Stimulated activated CD4-positive, alpha-beta T cell treated with anti-CD3 and anti-CD28 coated beads, Interleukin-2, amount 100 ng/mL, for 48 hours (primary cell): ENCODE data around the gene MTHFS.
"Not testable (repeated sequence)": the region's sequence is repeated elsewhere in the genome, so short reads cannot be mapped to it uniquely, and the experiment has no call there.

Experiments used
- DNase-seq, 2 donors: peaks; one replicate each; pipeline ENCODE4 v3.0.0-alpha.2; 2020

MTHFS gene

GRCh38 chr15:79915776-79916501 lies 19.1 kb upstream of the MTHFS start:
- DNase-seq, result not testable (repeated sequence)

DNA sequence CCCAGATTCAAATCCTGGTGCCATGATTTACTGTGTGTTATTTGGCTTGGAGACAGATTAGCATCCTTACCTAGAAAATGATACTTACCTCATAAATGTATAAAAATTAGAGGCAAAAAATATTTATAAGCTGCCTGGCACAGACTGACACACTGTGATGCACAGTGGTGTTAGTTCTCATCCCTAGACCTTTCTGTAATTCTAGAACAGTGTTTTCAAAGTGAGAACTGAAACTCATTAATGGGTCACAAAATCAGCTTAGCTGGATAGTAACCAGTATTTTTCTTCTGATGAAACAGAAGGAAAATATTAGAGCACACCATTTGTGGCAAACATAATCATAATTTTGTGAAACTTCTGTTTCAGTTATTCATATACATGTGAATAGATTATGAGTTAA lies 17.9 kb upstream of the MTHFS start:
- no peak for DNase-seq

- not testable (repeated sequence) for DNase-seq
These were observed 12.9 kb upstream of the MTHFS start for GRCh38 chr15:79909556-79910335.

- DNase-seq, result no peak
These were observed 7.5 kb upstream of the MTHFS start for GRCh38 chr15:79904271-79904670.

DNA sequence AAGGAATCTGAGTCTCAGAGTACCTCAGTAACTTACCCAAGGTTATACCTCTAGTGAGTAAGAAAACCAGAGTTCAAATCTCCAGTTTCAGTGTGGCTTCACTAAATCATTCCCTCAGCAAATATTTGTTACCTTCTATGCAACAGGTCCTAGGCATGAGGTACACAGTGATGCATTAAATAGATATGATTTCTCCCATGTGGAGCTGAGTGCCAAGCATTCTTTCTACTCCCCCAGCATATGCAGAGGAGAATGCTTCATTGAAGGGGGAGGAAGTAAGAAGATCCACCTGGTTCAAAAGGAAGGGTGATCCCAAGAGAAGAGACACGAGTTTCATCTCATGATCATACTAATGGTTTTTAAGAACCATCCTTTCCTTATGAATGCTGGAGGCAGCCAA lies 6.8 kb upstream of the MTHFS start:
- no peak for DNase-seq

DNA sequence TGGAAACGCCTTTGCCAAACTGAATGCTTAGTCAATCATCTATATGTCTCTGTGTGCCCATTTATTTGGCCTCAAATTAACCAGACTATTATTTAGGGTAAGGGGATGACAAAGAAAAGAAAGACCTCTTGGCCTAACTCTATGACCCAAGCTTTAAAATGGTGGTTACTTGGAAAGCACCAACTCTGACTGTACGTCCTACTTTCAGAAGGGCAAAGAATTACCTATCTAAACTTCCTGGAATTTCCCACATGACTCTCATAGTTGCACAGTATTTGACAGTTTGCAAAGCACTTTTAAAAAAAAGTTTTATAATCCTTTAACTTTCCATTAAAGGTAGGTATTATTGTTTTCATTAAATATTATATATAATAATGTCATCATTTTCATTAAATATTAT lies 6.3 kb upstream of the MTHFS start:
- no peak for DNase-seq

DNA sequence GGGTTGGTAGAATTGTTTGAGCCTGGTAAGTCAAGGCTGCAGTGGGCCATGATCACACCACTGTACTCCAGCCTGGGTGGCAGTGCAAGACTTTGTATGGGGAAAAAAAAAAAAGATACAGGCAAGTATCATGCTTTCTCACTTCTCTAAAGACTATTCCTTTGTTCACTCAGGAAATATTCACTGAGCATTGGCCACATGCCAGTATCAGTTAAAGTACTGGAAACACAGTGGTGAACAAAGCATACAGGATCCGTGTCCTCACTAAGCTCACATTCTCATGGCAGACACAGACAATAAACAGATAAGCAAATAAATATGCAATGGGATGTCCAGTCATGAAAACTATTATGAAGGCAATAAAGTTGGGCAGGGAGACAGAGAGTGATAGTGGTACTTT lies 5.1 kb upstream of the MTHFS start:
- no peak for DNase-seq

- not testable (repeated sequence) for DNase-seq
These were observed 4.1 kb upstream of the MTHFS start for GRCh38 chr15:79900818-79901378.

DNA sequence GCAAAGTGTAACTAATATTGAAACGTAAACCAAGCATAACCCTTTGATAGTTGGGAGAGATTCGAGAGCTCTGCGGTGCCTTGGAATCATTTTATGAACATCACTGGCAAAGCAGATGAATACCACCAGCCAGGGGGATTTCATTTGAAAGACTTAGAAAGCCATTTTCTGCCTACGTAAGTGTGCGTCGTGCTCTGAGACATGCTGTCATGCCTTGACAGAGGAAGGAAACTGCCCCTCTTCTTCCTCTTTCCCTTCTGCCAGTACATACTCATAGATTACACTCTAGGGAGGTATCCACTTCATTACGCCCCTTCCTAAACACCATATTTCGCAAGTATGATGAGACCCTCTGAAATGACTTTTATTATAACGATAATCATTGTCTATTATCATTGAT lies 3.3 kb upstream of the MTHFS start:
- no peak for DNase-seq

DNA sequence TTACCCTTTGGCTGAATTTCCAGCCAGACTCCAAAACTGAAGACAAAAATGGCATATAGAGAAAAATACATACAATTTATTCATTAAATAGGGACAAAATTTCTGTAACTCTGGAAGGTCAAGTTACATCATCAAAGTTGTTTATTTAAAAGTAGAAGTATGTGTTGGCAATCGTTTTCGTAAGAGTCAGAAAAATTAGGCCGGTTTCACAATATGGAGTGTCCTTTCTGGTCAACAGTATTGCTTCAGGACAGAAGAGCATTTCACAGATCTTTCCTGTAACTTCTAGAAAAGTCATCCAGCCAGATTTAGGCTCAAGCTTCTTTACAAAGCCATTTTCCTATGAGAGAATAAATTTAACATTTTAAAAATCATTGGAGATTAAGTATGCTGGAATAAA lies 2.0 kb upstream of the MTHFS start:
- DNase-seq, result not testable (repeated sequence)

DNA sequence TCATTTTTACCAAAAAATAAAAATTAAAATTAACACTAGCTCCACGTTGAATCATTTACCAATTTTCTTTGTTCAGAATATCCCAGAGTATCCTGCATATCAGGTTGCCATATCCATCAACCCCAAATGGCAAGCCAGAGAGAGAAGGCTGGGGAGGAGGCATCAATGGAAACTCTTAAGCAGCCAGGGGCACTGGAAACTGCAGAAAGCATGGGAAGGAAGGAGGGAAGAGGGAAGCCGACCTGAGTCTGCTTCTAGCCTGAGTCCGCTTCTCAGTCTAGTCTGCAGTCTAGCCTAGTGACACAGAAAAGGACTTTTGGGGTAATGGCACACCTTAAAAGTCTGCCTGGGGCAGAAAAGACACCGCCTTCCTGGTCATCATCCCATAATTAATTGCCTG lies 1.6 kb upstream of the MTHFS start:
- no peak for DNase-seq

- DNase-seq, result peak in 1 of 2 donors; percentile 15
These were observed 893 bp upstream of the MTHFS start for GRCh38 chr15:79897701-79898113.

DNA sequence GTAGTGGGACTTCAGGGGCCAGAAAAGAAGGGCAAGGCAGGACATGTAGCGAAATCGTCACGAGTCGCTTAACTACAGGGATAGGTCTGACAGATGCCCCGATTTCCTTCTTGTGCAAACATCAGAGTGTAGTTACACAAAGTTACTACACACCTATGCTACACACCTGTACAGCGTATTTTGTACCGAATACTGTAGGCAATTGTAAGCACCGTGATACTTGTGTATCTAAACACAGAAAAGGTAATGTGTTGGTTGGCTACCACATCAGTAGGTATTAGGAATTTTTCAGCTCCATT lies 515 bp upstream of the MTHFS start:
- no peak for DNase-seq

GRCh38 chr15:79896131-79896633 lies 632 bp downstream of the MTHFS start:
- no peak for DNase-seq

- DNase-seq, result no peak
These were observed 9.5 kb downstream of the MTHFS start for GRCh38 chr15:79887054-79887930.

DNA sequence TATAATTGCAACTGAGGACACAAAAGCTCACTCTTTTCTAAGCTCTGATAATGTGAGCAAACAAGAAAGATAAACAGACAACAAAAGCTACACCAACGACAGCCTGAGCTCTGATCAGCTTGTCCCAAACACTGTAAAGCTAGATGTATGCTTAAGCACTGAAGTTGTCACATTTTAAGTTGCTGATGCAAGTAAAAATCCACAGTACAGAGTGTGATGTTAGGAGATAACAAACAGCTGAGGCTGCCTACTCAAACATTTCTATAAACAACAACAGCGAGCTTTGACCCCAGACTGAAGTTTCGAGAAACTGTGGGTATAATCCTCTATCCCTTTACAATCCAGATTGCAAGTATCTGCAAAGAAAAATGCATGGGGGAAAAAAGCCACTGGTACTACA lies 10.7 kb downstream of the MTHFS start:
- no peak for DNase-seq

DNA sequence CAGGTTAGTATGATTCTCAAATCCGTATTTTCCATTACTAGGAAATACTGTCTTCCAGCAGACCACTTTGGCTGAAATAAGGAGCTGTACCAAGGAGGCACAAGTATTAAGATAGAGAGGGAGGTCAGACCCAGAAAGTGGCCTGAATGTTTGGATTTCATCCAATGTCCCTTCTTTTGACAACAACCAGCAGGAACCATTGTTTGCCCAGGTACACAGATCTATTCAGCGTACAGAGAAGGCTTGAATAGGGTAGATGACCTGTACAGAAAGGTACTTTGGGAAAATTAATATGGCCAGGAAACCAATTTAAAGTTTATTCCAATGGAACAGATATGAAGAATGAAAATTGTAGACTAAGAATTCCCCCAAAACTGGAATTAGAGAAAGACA lies 12.6 kb downstream of the MTHFS start:
- no peak for DNase-seq

DNA sequence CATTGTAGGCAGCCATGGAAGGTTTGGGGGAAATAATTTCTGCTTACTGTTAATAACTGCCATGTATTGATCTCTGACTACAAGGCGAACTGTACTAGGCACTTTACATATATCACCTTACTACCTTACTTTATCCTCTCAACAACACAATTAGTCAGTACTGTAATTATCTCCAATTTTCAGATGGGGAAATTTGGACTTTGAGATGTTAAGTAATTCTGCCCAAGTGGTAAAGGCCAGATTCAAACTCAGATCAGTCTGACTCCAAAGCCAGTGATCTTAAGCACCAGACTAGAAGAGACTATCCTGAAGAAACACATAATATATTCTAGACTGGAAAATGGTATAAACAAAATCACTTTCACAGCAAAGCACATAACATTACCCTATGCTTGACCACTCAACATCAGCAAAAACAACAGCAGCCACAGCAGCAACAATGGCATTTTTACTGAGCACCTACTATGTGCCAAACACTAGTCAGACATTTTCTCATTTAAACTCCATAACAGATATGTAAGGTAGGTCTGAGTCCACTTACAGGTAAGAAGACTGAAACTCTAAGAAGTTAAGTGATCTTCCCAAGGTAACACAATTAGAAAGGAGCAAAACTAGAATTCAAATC lies 13.1 kb downstream of the MTHFS start:
- DNase-seq, result no peak

DNA sequence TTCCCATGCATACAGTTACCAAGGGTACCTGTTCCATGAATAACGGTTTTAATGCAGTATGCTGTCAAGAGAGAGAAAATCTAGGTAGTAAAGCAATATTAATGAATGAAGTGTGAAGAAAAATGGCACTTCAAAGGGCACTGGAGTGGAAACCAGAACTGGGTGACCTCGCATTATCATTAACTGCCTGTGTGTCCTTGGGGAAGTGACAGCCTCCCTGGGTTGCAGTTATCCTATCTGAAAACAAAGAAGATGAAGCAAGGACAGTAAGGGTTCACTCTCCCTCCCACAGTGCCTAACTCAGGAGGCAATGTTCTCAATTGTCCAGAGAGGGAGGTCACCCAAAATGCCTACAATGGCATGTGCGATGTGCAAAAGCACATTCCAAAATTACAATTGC lies 15.1 kb downstream of the MTHFS start:
- no peak for DNase-seq

DNA sequence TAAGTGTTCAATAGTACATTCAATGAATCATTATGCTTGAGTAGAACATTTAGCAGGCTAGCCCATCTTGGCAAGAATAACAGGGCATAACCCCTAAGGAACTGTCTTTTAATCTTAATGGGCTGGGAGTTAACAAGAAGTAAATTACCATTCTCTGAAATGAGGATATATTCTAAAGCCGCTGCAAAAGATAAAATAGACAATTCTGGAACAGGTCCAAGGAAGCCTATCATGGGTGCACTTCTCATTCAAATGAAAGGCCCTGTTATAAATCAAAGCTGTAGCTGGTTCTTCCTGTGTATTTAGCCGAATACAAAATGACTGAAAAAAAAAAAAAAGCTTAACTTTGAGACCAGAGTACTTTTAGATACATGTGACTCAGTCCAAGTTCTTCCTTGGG lies 15.6 kb downstream of the MTHFS start:
- no peak for DNase-seq

- DNase-seq, result no peak
These were observed 18.6 kb downstream of the MTHFS start for GRCh38 chr15:79878078-79878705.

DNA sequence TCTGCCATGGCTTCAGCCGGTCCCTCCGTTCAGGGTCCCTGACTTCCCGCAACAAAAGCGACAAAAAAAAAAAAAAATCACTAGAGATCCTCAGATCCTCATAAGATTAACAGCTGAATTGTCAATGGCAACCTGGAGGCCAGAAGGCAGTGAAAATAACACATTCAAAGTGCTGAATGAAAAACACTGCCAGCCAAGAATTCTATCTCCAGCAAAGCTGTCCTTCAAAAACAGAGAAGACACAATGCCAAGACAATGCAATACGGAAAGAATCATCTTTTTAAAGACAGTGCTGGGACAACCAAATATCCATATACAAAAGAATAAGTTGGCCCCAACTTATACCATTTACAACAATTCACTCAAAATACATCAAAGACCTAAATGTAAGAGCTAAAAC lies 21.6 kb downstream of the MTHFS start:
- DNase-seq, result no peak
